ENCODE measurements around the gene RUFY3.
"Not testable (repeated sequence)": the region's sequence is repeated elsewhere in the genome, so short reads cannot be mapped to it uniquely, and the experiment has no call there.

The RUFY3 gene, protein sequence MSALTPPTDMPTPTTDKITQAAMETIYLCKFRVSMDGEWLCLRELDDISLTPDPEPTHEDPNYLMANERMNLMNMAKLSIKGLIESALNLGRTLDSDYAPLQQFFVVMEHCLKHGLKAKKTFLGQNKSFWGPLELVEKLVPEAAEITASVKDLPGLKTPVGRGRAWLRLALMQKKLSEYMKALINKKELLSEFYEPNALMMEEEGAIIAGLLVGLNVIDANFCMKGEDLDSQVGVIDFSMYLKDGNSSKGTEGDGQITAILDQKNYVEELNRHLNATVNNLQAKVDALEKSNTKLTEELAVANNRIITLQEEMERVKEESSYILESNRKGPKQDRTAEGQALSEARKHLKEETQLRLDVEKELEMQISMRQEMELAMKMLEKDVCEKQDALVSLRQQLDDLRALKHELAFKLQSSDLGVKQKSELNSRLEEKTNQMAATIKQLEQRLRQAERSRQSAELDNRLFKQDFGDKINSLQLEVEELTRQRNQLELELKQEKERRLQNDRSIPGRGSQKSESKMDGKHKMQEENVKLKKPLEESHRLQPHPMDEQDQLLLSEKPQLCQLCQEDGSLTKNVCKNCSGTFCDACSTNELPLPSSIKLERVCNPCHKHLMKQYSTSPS

GRCh38 chr4:70721747-70722146 is at the start of gene RUFY3:
TSS of gene RUFY3 (plus strand) at chr4:70721964. CDS start at chr4:70722574, 610 bp downstream.
- no peak for DNase-seq (ENCODE audit: low read depth in 2 of 2)

DNA sequence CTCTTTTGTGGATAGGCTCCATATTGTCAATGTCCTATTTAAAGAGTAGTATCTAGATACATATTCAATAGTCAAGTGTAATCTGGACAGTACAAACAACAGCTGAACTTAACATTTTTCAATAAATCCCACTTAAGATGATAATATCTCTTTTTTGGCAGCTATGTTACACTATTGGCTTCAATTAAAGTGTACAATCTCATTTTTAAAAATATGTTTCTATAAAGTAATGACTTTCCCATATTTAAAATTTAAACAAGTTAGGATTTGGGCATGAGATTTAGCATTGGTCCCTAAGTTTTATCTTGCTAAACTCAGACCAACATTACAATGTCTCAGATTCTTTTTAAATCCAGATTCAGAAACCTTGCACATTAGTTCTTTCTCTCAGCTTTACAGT is 47.6 kb upstream of the RUFY3 start:
- no peak for DNase-seq (ENCODE audit: low read depth in 2 of 2)

GRCh38 chr4:70674731-70675130 is 47.0 kb upstream of the RUFY3 start:
- DNase-seq (ENCODE audit: low read depth in 2 of 2), result no peak

GRCh38 chr4:70676554-70677090 is 45.1 kb upstream of the RUFY3 start:
- no peak for DNase-seq (ENCODE audit: low read depth in 2 of 2)

DNA sequence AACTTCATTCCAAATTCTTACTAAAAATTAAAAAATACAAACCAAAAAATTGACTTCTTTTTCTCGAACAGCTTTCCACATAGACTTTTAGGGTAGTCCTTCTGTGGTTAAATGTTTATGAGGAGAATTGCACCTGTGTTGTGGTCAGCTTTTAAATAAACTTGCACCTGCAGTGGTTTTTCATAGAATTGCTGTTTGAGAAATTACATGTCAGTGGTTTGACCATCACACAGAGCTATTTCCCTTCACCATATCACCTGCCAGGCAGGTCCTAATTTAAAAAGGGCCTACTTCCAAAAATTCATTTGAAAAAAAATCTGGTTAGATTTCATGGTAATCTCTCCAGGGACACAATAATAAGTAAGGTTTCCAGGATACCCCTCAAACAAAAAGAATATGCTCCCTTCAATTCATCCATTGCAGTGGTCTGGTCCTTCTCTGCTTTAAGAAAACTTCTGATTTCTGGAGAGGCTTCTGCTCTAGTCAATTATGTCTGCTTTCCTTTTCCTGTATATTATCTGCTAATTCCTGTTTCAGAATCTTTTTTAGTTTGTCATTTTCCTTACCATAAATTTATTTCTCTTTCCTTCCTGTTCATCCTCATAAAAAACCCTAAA is 43.3 kb upstream of the RUFY3 start:
- DNase-seq (ENCODE audit: low read depth in 2 of 2), result no peak

DNA sequence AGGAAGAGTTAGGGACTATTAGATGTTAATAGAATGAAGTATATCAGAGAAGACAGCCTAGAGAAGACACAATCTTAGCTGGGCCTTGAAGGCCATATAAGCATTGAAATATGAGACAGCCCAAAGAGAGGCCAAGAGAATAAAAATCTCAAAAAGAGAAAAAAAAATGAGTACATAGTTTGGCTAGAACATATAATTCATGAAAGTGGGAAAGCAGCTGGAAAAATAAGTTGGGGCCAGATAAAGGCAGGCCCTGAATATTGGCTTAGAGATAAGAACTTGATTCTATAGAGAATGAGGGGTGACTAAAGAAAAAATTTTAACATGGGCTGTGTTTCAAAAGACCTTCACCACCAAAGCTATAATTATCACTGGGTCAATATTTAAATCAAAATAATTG is 40.8 kb upstream of the RUFY3 start:
- no peak for DNase-seq (ENCODE audit: low read depth in 2 of 2)

GRCh38 chr4:70681704-70682103 is 40.1 kb upstream of the RUFY3 start:
- no peak for DNase-seq (ENCODE audit: low read depth in 2 of 2)

GRCh38 chr4:70682142-70682541 is 39.6 kb upstream of the RUFY3 start:
- not testable (repeated sequence) for DNase-seq (ENCODE audit: low read depth in 2 of 2)

- no peak for DNase-seq (ENCODE audit: low read depth in 2 of 2)
Observed at GRCh38 chr4:70687392-70687791, 34.4 kb upstream of the RUFY3 start.

DNA sequence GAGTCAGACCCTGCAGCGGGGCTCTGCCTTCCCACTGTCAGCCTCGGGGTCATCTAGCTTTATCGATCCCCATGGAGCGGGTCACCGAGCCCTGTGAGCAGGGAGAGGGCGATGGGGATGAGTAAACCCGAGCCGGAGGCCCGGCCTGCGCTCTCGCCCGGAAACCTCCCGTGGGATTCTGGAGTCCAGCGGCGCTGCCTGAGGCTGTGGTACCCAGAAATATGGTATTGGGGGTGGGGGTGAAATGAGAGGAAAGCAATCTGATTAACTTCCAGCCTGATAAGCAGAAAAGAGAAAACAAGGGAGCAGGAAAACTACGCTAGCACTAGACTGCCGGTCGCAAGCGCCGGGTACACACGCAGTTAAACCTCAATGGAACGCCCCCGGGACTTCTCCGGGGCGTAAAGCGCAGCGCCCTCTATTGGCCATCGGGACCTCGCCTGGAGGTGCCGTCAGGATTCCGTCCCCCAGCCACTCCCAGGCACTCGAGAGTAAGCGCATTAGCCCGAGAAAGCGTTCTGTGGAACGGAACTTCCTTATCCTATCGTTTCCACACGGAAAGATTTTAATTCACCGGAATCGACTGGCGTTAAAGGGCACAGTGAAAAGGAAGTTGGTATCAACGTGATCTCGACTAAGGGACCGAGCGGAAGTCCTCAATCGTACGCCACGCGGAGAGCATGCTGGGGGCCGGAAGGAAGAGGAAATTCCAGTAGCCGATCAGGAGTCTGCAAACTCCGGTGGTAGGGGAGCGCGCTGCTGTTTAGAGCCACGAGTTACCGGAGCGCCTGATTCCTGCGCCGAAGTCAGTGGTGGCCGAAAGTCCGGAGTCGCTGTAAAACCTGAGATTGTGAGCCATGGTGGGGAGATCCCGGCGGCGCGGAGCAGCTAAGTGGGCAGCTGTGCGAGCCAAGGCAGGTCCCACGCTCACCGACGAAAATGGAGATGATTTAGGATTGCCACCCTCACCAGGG is 33.7 kb upstream of the RUFY3 start, which contains the start of gene UTP3:
UTP3 (plus strand) TSS at position 712 of the 974 bp plus-strand sequence; CDS start at position 858, 146 bp downstream.
- DNase-seq (ENCODE audit: low read depth in 2 of 2), result peak; percentile 83 to 85

- DNase-seq (ENCODE audit: low read depth in 2 of 2), result no peak
Observed at GRCh38 chr4:70688795-70689231, 33.0 kb upstream of the RUFY3 start.

GRCh38 chr4:70691661-70692060 is 30.1 kb upstream of the RUFY3 start:
- no peak for DNase-seq (ENCODE audit: low read depth in 2 of 2)

GRCh38 chr4:70694633-70695032 is 27.1 kb upstream of the RUFY3 start:
- DNase-seq (ENCODE audit: low read depth in 2 of 2), result not testable (repeated sequence)

GRCh38 chr4:70698435-70698834 is 23.3 kb upstream of the RUFY3 start:
- DNase-seq (ENCODE audit: low read depth in 2 of 2), result not testable (repeated sequence)

GRCh38 chr4:70700712-70701111 is 21.1 kb upstream of the RUFY3 start:
- DNase-seq (ENCODE audit: low read depth in 2 of 2), result no peak

DNA sequence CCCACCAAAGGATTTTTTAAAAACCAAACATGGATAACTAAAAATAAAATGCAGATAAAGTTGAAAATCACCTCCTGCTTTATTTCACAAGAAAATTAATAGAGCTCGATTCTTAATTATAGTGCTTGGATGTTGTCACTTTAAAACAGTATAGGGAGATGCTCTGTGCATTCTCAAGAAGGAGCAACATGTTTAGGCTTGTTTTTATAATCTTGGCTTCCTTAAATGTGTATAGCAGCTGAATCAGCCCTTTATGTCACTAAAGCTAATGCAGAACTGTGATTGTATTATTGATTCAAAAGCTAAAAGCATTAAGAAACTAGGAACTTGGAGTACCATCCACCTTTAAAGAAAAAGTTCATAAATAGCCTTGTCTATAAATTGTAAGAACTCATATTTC is 20.5 kb upstream of the RUFY3 start:
- no peak for DNase-seq (ENCODE audit: low read depth in 2 of 2)

- not testable (repeated sequence) for DNase-seq (ENCODE audit: low read depth in 2 of 2)
Observed at GRCh38 chr4:70702592-70702991, 19.2 kb upstream of the RUFY3 start.

GRCh38 chr4:70703619-70704214 is 18.0 kb upstream of the RUFY3 start:
- no peak for DNase-seq (ENCODE audit: low read depth in 2 of 2)

- DNase-seq (ENCODE audit: low read depth in 2 of 2), result peak in 1 of 2 donors; percentile 30
Observed at GRCh38 chr4:70704215-70704930, 17.4 kb upstream of the RUFY3 start.

GRCh38 chr4:70704931-70705182 is 16.9 kb upstream of the RUFY3 start:
- DNase-seq (ENCODE audit: low read depth in 2 of 2), result no peak
